Activated CD4-positive, alpha-beta T cell treated with anti-CD3 and anti-CD28 coated beads, Interleukin-2, amount 50 U/mL, for 4 hours (primary cell): ENCODE data around the gene TNC.
A peak's percentile ranks its signal among the peaks of the same experiment; 100 is the strongest.

Source experiments
- DNase-seq, 2 experiments: peaks; one replicate each; pipeline ENCODE4 v3.0.0-alpha.2; 2020

TNC gene

DNA sequence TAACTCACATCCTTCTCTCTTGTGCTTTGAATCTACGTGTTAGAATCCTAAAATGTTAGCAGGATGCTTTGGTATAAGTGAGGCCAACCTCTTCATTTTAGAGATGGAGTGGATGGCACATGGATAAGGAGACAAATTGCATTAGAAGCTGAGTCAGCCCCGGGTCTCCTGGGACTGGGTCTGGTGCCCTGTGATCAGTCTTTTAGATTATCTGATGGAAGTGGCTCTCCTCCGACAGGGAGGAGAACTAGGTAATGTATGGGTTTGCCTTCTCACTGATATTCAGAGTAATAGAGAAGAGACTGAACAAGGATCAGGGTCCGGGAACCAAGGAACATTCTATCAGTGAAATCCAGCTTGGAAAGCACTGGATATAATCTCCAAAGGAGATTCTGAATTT, 112.6 kb downstream of the TNC start:
- DNase-seq = no peak

DNA sequence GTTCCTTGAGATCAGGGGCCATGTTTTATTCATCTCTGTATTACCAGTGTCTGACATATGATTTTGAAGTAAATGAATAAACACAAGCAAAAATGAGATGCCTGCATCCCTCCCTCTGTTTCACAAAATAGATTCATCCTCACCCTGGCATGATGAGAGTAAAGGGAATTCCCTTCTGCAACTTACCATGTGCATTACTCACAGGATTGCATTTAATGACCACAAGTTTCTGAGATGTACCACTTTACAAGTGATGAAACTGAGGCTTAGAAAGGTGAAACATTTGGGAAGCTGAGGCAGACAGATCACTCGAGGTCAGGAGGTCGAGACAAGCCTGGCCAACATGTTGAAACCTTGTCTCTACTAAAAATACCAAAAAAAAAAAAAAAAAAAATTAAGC, 113.4 kb downstream of the TNC start:
- no peak for DNase-seq

DNA sequence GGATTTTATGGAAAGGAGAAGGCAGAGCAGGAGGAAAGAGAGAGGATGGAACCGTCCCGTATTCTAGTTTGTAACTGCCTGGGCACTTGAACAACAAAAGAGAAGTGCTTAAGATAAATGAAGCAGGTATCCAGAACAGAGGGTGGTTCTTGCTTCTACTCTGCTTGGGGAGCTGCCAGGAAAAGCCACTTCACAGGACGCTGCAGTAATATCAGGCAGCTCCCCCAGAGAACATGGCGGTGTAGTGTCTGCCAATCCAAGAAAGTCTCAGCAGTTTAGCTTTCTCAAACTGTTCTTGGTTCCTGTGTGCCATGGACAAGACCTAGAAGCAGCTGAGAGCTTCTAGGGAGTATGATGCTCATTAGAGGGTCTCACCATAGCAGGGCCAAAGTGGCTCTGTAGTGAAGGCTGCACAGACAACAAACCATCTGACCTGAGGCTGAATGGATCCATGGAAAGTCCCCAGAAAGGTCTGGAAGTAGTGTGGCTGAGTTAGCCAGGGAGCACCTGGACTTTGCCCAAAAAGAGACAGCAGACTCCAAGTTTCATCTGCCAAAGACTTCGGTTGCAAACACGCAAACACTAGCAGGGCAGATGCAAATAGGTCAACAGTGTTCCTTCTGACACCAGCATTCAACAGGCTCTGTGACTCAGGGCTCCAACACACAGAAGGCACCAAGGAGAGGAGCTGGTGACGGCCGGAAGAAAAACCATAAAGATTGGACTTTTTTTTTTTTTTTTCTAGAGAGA, 115.4 kb downstream of the TNC start:
- no peak for DNase-seq

DNA sequence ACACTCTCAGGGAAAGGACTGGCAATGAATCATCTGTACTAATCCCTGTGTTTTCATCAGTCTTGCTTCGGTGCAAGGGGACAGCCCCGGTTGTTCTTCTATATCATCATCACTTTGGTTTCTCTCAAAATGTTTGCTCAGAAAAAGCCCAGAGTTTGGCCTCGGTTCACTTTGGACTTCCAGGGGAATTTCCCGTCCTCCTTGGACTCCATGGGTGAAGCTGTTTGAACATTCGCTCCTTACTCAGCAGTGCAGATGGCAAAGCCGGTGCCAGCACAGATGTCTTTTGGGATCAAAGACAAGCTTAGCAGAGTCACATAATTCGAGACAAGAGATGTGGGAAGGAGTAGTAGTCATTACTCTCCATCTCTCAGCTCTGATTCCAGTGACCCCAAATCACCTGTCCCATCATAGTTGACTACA, 117.7 kb downstream of the TNC start:
- no peak for DNase-seq

DNA sequence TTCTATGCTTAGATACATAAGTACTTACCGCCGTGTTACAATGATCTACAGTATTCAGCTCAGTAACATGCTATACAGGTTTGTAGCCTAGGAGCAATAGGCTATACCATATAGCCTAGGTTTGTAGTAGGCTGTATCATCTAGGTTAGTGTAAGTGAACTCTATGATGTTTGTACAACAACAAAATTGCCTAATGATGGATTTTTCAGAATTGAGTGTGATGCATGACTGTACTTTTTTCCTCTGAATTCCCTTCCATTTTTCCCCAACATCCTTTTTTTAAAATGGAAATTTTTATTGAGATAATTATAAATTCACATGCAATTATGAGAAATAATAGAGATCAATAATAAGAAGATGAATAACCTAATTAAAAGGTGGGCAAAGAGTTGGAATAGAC, 119.6 kb downstream of the TNC start:
- DNase-seq = no peak

DNA sequence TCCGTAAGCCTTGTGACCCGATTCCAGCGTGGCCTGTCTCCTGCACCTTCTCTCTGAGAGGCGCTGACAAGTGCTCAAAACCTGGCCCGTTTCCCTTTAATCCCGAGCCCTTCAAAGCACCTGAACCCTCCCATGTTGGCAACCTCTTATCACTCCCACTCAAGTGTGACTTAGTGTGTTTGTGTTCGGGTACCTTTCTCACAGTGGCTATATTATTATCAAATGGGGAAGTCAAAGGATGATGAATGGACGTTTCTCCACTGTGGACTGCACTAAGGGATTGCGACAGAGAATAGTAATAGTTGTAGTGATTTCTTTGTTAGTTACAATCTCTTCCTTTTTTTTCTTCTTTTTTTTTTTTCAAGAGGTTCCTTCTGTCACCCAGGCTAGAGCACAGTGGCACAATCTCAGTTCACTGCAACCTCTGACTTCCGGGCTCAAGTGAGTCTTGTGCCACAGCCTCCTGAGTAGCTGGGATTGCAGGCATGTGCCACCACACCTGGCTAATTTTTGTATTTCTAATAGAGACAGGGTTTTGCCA, 122.2 kb downstream of the TNC start:
- DNase-seq = no peak

DNA sequence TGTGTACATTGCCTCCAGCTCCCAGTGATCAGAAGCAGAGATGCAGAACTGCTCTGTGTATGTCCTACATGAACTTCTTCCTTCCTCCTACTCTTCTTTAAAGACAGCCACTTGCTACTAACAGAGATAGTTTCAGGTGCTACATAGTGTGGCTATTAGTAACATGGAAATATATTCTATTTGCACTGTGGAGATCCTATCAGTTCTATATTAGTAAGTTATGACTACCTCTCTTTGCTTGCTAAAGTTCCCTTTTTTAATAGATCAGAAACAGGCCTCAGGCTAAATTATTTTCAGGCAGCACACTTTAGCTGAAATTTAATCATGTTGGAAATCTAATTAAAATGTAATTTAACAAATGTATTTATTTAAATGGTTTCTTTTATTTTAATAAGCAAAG, 123.2 kb downstream of the TNC start:
- DNase-seq = no peak

DNA sequence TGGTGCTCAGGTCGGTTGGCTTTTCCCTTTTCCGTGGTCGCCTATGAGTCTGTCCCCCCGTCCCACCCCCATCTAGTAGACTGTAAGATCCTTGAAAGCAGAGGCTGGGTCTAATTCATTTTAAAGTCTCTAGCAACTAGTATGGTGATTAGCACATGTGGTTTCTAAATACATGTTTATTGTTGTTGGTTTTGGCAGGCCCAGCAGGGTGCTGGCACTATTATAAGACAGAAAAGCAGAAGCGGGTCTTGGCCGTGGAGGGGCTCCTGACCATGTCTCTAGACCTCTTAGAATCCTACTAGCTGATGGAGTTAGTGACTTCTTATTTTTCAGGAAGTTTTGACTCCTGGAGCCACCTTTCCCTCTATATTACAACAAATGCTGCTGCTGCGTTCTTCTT, 126.1 kb downstream of the TNC start:
- DNase-seq = no peak

DNA sequence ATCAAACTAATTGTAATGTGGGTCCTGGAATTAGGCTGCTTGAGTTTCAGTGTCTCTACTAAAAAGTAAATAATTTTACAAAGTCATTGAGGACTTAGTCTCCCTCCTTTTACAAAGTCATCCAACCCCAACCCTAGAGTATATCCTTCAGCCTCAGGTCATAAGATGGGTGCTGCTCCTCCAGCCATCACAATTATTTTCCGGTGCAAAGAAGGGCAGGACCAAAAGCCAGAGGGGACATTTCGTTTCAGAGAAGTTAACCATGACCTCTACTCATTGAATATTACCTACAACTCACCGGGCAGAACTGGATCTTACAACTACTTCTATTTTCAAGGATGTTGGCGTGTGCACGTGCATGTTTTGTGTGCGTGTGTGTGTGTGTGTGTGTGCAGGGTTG, 127.1 kb downstream of the TNC start:
- DNase-seq = no peak

DNA sequence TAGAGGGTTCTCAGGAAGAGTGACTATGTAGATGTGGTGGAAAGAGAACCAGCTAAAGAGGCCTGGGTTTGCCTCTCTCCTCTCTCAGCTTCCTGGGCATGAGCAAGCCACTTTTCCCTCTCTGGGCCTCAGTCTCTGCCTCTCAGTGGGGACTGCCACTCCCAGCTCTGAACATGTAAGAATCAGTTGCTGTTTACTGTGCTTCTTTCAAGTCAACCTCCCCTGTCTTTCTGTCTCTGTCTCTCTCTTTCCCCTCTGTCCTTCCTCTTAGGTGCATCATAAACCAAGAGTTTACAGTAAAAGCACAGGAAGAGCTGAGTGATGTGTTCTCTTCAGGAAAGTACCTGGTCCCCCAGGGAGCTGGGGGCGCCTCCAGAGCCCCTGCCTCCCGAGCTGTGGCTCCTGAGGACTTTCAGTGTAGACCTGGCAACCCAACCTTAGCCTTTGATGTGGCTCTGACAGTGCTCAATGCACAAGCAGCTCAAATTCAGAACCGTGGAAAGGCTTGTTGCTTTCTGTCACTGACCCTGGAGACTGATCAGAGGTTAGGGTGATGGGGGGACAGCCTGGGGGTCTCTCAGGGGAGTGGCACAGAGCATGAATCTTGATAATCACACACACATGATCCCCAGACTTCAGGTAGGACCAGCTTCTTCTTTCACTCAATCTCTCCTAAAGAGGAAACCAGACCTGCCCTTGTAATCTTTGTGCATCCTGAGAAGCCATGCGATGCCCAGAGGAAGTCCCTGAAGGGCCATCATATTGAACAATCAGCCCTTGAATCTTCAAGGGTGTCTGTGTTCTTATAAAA, 128.2 kb downstream of the TNC start:
- DNase-seq = peak in 1 of 2 experiments; percentile 47

DNA sequence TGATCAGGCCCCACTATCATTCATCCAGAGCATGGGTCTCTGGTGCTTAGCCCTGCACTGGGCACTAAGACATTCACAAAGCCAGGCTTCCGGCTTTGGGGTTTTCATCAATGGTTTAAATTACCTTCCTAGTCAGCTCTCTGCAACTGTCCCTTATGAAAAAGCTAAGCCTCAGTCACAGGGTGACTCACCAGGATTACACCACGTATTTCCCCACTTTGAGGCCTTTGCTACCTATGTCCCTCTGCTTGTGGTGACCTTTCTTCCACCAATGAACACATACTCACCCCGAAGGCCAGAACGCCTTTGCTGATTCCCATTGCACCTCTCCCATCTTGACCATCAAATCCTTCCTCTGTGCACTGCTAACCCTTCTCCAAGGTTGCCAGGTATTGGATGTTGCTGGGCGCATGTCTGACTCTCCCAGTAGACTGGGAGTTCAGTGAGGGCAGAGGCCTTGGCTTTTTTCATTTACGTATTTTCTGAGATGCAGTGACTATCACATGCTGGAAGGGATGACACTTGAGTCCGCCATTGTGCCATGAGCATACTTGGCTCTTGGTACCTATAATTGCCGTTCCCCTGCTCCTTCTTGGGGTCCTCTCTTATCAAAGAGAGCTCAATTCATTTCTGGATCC, 128.9 kb downstream of the TNC start:
- no peak for DNase-seq

DNA sequence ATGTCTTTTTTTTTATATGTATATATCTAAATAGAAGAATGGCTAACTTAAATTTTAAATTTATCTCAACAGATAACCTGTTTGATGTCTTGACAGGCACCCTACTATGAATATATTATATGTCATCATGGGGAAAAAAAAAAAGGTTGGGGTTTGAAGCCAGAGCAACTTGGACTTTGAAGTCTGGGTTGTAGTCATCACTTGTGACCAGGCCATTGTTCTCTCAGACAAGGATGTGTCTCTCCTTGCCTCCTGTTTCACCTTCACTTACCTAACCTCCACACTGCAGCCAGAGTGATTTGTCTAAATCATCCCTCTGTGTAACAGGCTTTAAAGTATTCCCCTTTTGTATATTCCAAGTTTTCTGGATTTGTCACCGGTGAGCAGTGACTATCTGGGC, 130.8 kb downstream of the TNC start:
- DNase-seq = no peak

DNA sequence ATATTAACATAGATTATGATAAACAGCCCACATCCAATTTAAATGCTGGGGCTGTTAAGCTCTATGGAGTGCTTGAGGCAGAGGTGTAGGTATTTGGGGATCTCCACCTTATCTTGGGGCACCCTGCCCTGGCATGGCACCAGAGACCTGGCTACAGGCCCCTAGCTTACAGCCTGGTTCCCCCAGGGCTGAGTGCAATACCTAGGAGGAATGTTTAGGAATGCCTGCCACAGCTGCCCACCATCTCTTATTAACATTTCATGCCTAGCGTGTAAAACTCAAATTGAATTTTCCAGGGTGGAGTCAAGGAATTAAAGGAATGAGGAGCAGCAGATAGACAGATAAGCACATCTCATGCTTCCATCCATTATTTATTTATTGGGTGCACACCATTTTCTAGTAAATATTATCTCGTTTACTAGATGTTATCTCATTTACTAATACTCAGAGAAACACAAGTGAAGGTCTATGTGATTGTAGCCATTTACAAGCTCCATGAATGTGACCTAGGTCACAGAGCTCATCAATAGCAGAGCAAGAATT, 131.9 kb downstream of the TNC start:
- no peak for DNase-seq

DNA sequence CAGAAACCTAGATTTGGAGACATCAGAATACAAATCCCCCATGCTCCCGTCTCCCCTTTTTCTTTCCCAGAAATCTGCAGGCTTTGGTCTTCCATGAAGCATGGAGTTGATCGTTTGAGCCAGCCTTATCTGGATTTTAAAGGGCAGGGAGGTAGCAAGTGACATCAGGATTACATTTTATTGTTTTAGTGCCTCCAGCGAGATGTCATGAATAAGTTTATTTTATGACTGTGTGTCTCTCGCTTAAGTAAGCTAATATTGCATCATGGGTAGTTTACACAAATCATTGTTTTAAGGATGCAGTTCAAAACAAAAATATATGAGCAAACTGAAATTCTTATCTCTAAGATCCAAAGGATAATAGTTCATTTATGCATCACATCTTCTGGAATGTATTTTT, 136.9 kb downstream of the TNC start:
- DNase-seq = no peak

DNA sequence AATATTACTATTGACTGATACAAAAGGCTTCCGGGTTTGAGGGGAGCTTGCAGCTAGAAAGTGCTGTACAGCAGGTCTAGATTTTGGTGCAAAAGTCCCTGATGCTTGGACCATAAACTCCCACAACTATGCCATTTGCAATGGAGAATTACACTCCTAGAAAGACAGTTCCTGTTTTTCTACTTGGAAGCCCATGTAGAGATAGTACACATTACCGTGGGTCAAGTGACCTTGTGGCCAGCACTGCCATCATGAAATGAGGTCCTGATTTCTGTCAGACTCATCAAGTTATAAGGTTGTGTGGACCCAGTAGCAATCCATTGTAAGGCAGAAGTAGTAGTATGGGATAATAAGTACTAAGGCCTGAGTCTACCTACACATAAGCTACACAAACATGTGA, 144.7 kb downstream of the TNC start:
- no peak for DNase-seq

DNA sequence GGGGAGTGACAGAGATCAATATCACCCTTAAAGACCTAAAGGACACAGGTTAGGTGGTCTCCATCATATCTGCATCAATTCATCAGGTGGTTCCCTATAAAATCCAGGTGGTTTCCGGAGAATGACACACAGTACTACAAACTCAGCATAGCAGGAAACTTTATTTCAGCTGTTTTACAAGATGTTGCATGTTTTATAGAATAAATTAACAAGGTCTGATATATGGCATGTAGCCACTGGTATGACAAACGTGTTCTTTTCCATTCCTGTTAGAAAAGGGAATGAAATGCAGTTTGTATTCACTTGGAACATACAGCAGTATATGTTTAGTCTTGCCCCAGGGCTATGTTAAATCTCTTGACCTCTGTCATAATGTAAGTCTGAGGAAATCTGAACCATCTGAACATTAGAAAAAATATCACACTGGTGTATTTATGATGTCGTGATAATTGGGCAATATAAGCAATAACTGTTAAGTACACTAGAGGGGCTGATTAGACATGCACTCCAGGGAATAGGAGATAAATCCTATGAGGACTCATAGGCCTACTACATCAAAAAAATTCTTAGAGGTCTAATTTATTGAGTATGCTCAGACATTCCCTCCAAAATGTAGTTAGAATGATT, 145.3 kb downstream of the TNC start:
- DNase-seq = no peak
